Loucy (cell line): ENCODE data around the gene SEMA6B.

Source experiments
- H2AFZ ChIP-seq: fragments of 200-600 bp; sonication (generic); 2 replicates; pipeline ENCODE4 v1.6.0; 2016; ENCODE audit warnings: antibody characterized with exemption, mild to moderate bottlenecking, low read length, moderate library complexity
- H3F3A ChIP-seq: fragments of 200-600 bp; 2 replicates; pipeline ENCODE4 v1.6.0; 2016; ENCODE audit warnings: antibody characterized with exemption, low read depth, mild to moderate bottlenecking
- H3K27me3 ChIP-seq: fragments of 200-600 bp; sonication (generic); 2 replicates; pipeline ENCODE4 v1.6.1; 2014; ENCODE audit warnings: low read length, mild to moderate bottlenecking; ENCODE audit not compliant: insufficient read depth, poor library complexity, severe bottlenecking
- H3K36me3 ChIP-seq: fragments of 200-600 bp; sonication (generic); 2 replicates; pipeline ENCODE4 v1.6.1; 2016; ENCODE audit warnings: low read length; ENCODE audit not compliant: insufficient read depth
- H3K4me1 ChIP-seq: fragments of 200-600 bp; sonication (generic); 2 replicates; pipeline ENCODE4 v1.5.1; 2014; ENCODE audit warnings: low read length, mild to moderate bottlenecking; ENCODE audit not compliant: insufficient read depth, poor library complexity, severe bottlenecking
- H3K4me2 ChIP-seq: fragments of 200-600 bp; sonication (generic); 2 replicates; pipeline ENCODE4 v1.6.0; 2014; ENCODE audit warnings: antibody characterized with exemption, low read length, low read depth, mild to moderate bottlenecking; ENCODE audit not compliant: poor library complexity, severe bottlenecking
- H3K4me3 ChIP-seq: fragments of 200-600 bp; sonication (generic); 2 replicates; pipeline ENCODE4 v1.5.1; 2014; ENCODE audit warnings: low read length, mild to moderate bottlenecking, mixed read lengths; ENCODE audit not compliant: poor library complexity, severe bottlenecking
- H3K79me2 ChIP-seq: fragments of 200-600 bp; sonication (generic); 2 replicates; pipeline ENCODE4 v1.6.1; 2014; ENCODE audit warnings: low read length; ENCODE audit not compliant: insufficient read depth
- H3K9ac ChIP-seq: fragments of 200-600 bp; sonication (generic); 2 replicates; pipeline ENCODE4 v1.6.0; 2014; ENCODE audit warnings: mild to moderate bottlenecking, low read depth, low read length, moderate library complexity; ENCODE audit not compliant: poor library complexity, severe bottlenecking
- H3K9me2 ChIP-seq: fragments of 200-600 bp; sonication (generic); replicated peaks from 2 replicates; pipeline ENCODE4 v1.6.1; 2016; ENCODE audit warnings: low read depth, low read length, mixed read lengths
- H3K9me3 ChIP-seq: fragments of 200-600 bp; sonication (generic); 2 replicates; pipeline ENCODE4 v1.6.1; 2014; ENCODE audit warnings: mild to moderate bottlenecking, antibody characterized with exemption, low read length, low read depth; ENCODE audit not compliant: insufficient read depth
- H4K20me1 ChIP-seq: fragments of 200-600 bp; sonication (generic); 2 replicates; pipeline ENCODE4 v1.6.0; 2014; ENCODE audit warnings: antibody characterized with exemption, low read length, mild to moderate bottlenecking; ENCODE audit not compliant: insufficient read depth, poor library complexity, severe bottlenecking
- CTCF ChIP-seq: fragments of 200-600 bp; sonication (generic); conservative IDR thresholded peaks from 2 replicates; pipeline ENCODE4 v1.5.1; 2014; ENCODE audit warnings: mild to moderate bottlenecking, antibody characterized with exemption, low read length
- EZH2phosphoT487 ChIP-seq: fragments of 200-600 bp; IDR thresholded peaks from 2 replicates; pipeline ENCODE4 v1.6.1; 2018; ENCODE audit warnings: antibody characterized with exemption, mild to moderate bottlenecking, moderate library complexity, borderline replicate concordance

The SEMA6B gene

GRCh38 chr19:4515732-4516131, 43.8 kb downstream of the SEMA6B start:
- no peaks in the 10 kb centered on the region for H3K4me1 ChIP-seq
- no peak overlapping the region for H2AFZ ChIP-seq
- no peaks in the 10 kb centered on the region for H3F3A ChIP-seq
- H3K9me3 ChIP-seq = no peaks in the 10 kb centered on the region
- no peaks in the 10 kb centered on the region for H3K36me3 ChIP-seq
- no peak overlapping the region for H3K4me3 ChIP-seq
- H3K79me2 ChIP-seq = no peaks in the 10 kb centered on the region
- H4K20me1 ChIP-seq = no peaks in the 10 kb centered on the region
- TF ChIP-seq CTCF (no peak), EZH2phosphoT487 (no peak)
- no peak overlapping the region for H3K4me2 ChIP-seq
- no peak overlapping the region for H3K9ac ChIP-seq
- H3K27me3 ChIP-seq = no peaks in the 10 kb centered on the region
- H3K9me2 ChIP-seq = no peaks in the 10 kb centered on the region

GRCh38 chr19:4513248-4513647, 46.2 kb downstream of the SEMA6B start:
- no peak overlapping the region for H3K9ac ChIP-seq
- H3F3A ChIP-seq = no peaks in the 10 kb centered on the region
- no peak overlapping the region for H2AFZ ChIP-seq
- no peaks in the 10 kb centered on the region for H4K20me1 ChIP-seq
- H3K4me3 ChIP-seq = no peak overlapping the region
- no peak overlapping the region for H3K4me2 ChIP-seq
- H3K9me3 ChIP-seq = no peaks in the 10 kb centered on the region
- H3K27me3 ChIP-seq = no peaks in the 10 kb centered on the region
- TF ChIP-seq CTCF = no peak
- no peak for TF ChIP-seq EZH2phosphoT487
- no peaks in the 10 kb centered on the region for H3K79me2 ChIP-seq
- no peaks in the 10 kb centered on the region for H3K9me2 ChIP-seq
- H3K4me1 ChIP-seq = no peaks in the 10 kb centered on the region
- H3K36me3 ChIP-seq = no peaks in the 10 kb centered on the region

- Histone ChIP-seq H3K4me2 (no peak overlapping the region), H3K36me3 (no peaks in the 10 kb centered on the region), H3K4me1 (no peaks in the 10 kb centered on the region), H3K4me3 (no peak overlapping the region), H3K27me3 (no peaks in the 10 kb centered on the region), H4K20me1 (no peaks in the 10 kb centered on the region), H3K9me3 (no peaks in the 10 kb centered on the region), H3K9me2 (no peaks in the 10 kb centered on the region), H3F3A (no peaks in the 10 kb centered on the region), H3K9ac (no peak overlapping the region), H3K79me2 (no peaks in the 10 kb centered on the region), H2AFZ (no peak overlapping the region)
- TF ChIP-seq CTCF (no peak), EZH2phosphoT487 (no peak)
Measured at GRCh38 chr19:4512070-4512469, 47.4 kb downstream of the SEMA6B start.
